ENCODE data around the gene INAFM2. TPM values are rescaled to one million over a fixed set of nuclear protein-coding genes. Genes with fewer than 3 reads are reported as not detected.

INAFM2 gene
- total and polyA plus RNA-seq, 2 experiments from 2014 or later, result 186 to 217 TPM

GRCh38 chr15:40325700-40326099 is 2.2 kb downstream of the INAFM2 start:
- no peak for DNase-seq (ENCODE audit: low read depth in 1 of 2, low spot score in 1 of 2)
- Histone ChIP-seq H3K4me1 (ENCODE audit: low read depth) (peaks cover 64% of the 10 kb centered on the region), H3K4me3 (peak overlapping the region; percentile 92), H3K36me3 (peaks cover 6% of the 10 kb centered on the region), H3K27me3 (no peaks in the 10 kb centered on the region), H3K27ac (peak overlapping the region; percentile 99), H3K9me3 (ENCODE audit: low read depth) (no peaks in the 10 kb centered on the region)
- no peak for TF ChIP-seq CTCF (IDR thresholded peaks at IDR 0.05; ENCODE audit: low read depth, low read length)

- no peak for TF ChIP-seq CTCF (IDR thresholded peaks at IDR 0.05; ENCODE audit: low read depth, low read length)
- H3K36me3 ChIP-seq, result peaks cover 6% of the 10 kb centered on the region
- H3K4me3 ChIP-seq, result peak overlapping the region; percentile 92
- DNase-seq (ENCODE audit: low read depth in 1 of 2, low spot score in 1 of 2), result no peak
- H3K9me3 ChIP-seq (ENCODE audit: low read depth), result no peaks in the 10 kb centered on the region
- no peaks in the 10 kb centered on the region for H3K27me3 ChIP-seq
- H3K27ac ChIP-seq, result peak overlapping the region; percentile 99
- H3K4me1 ChIP-seq (ENCODE audit: low read depth), result peaks cover 68% of the 10 kb centered on the region
These were observed 4.0 kb downstream of the INAFM2 start for GRCh38 chr15:40327457-40327856.

GRCh38 chr15:40328176-40328575 is 4.7 kb downstream of the INAFM2 start:
- peak in 1 of 2 donors; percentile 72 for DNase-seq (ENCODE audit: low read depth in 1 of 2, low spot score in 1 of 2)
- peaks cover 71% of the 10 kb centered on the region for H3K4me1 ChIP-seq (ENCODE audit: low read depth)
- peaks cover 6% of the 10 kb centered on the region for H3K36me3 ChIP-seq
- no peaks in the 10 kb centered on the region for H3K9me3 ChIP-seq (ENCODE audit: low read depth)
- peak overlapping the region; percentile 99 for H3K27ac ChIP-seq
- TF ChIP-seq CTCF (IDR thresholded peaks at IDR 0.05; ENCODE audit: low read depth, low read length), result no peak
- no peaks in the 10 kb centered on the region for H3K27me3 ChIP-seq
- peak overlapping the region; percentile 92 for H3K4me3 ChIP-seq

- DNase-seq (ENCODE audit: low read depth in 1 of 2, low spot score in 1 of 2), result no peak
- no peaks in the 10 kb centered on the region for H3K9me3 ChIP-seq (ENCODE audit: low read depth)
- H3K36me3 ChIP-seq, result peaks cover 6% of the 10 kb centered on the region
- H3K4me1 ChIP-seq (ENCODE audit: low read depth), result peaks cover 76% of the 10 kb centered on the region
- peak overlapping the region; percentile 99 for H3K27ac ChIP-seq
- no peaks in the 10 kb centered on the region for H3K27me3 ChIP-seq
- H3K4me3 ChIP-seq, result peak overlapping the region; percentile 92
- TF ChIP-seq CTCF (IDR thresholded peaks at IDR 0.05; ENCODE audit: low read depth, low read length), result no peak
These were observed 5.3 kb downstream of the INAFM2 start for GRCh38 chr15:40328751-40329150.

- H3K9me3 ChIP-seq (ENCODE audit: low read depth), result no peaks in the 10 kb centered on the region
- no peaks in the 10 kb centered on the region for H3K27me3 ChIP-seq
- H3K36me3 ChIP-seq, result peaks cover 6% of the 10 kb centered on the region
- peaks cover 83% of the 10 kb centered on the region for H3K4me1 ChIP-seq (ENCODE audit: low read depth)
- peak in 1 of 2 donors; percentile 36 for DNase-seq (ENCODE audit: low read depth in 1 of 2, low spot score in 1 of 2)
- no peak overlapping the region for H3K4me3 ChIP-seq
- TF ChIP-seq CTCF (IDR thresholded peaks at IDR 0.05; ENCODE audit: low read depth, low read length), result no peak
- H3K27ac ChIP-seq, result peak overlapping the region; percentile 99
These were observed 6.3 kb downstream of the INAFM2 start for GRCh38 chr15:40329804-40330203.

Data from cardiac muscle cell (in vitro differentiated cells and primary cell).